ENCODE results near the gene TMEM258. TPM values are rescaled to one million over a fixed set of nuclear protein-coding genes. Genes with fewer than 3 reads are reported as not detected.

TMEM258 gene
- total and polyA plus RNA-seq, 2 of the 4 experiments (the other 2 are of a cell fraction), result 107 to 280 TPM

- intact Hi-C loops (cut with micrococcal nuclease), result no loop called here
- Histone ChIP-seq H2BK5ac (ENCODE audit: low read depth, low read length, poor library complexity, severe bottlenecking) (no peak overlapping the region), H3K18ac (ENCODE audit: low read depth, low read length) (no peak overlapping the region), H2BK20ac (ENCODE audit: low read depth, low read length) (no peak overlapping the region), H3K4me2 (ENCODE audit: low read depth, low read length) (no peak overlapping the region), H4K91ac (ENCODE audit: insufficient read depth, low read depth, low read length) (no peak overlapping the region), H2BK15ac (ENCODE audit: low read depth, low read length) (no peak overlapping the region), H2BK120ac (ENCODE audit: low read depth, low read length) (no peak overlapping the region), H4K8ac (ENCODE audit: low read depth in 2 of 2, low read length in 2 of 2) (no peak overlapping the region), H3K27me3 (ENCODE audit: control insufficient read depth, insufficient read depth, low read length) (no peaks in the 10 kb centered on the region), H3K14ac (replicated peaks; ENCODE audit: low read depth, low read length) (no peak overlapping the region), H3K56ac (ENCODE audit: extremely low read depth, insufficient read depth, low read length) (no peak overlapping the region), H3K9ac (ENCODE audit: low read depth, low read length) (no peak overlapping the region), H4K20me1 (ENCODE audit: insufficient read depth, low read length) (peaks cover 21% of the 10 kb centered on the region; the same call in 1 of the 2 replicates), H3K27ac (ENCODE audit: insufficient read depth, low read length) (no peak overlapping the region), H3K9me3 (ENCODE audit: control insufficient read depth, insufficient read depth, low read length) (no peaks in the 10 kb centered on the region), H3K23ac (ENCODE audit: low read depth, low read length) (no peak overlapping the region), H3K79me1 (ENCODE audit: low read depth in 1 of 2, low read length in 2 of 2) (peaks cover 4 to 40% of the 10 kb centered on the region in 2 experiments; a peak in 3 of 4 replicates), H2AK9ac (replicated peaks; ENCODE audit: low read depth, low read length, poor library complexity) (no peak overlapping the region), H3K9me1 (ENCODE audit: insufficient read depth, low read length) (peaks cover 16% of the 10 kb centered on the region), H3K4me3 (ENCODE audit: insufficient read depth, low read depth, low read length) (no peak overlapping the region), H2AFZ (replicated peaks; ENCODE audit: low read length, poor library complexity) (no peak overlapping the region), H3K36me3 (ENCODE audit: control insufficient read depth, insufficient read depth, low read length) (peaks cover 41% of the 10 kb centered on the region), H3K4ac (ENCODE audit: low read depth, low read length) (no peak overlapping the region), H3K4me1 (ENCODE audit: control insufficient read depth, insufficient read depth, low read length) (peaks cover 6% of the 10 kb centered on the region; the same call in 1 of the 2 replicates), H4K5ac (ENCODE audit: low read depth, low read length) (no peak overlapping the region), H2AK5ac (ENCODE audit: low read depth, low read length) (no peak overlapping the region)
- ChIA-PET CTCF (no interaction called here), POLR2A (ENCODE audit: unreplicated experiment) (no interaction called here)
- in situ Hi-C loops (cut with MboI; ENCODE audit: low sequenced_read_pairs), result no loop called here
- no peak for DNase-seq
- no peak for ATAC-seq (ENCODE audit: low read depth)
- TF ChIP-seq MAZ (IDR thresholded peaks at IDR 0.05; ENCODE audit: borderline replicate concordance, low read depth, low read length) (no peak), RCOR1 (IDR thresholded peaks at IDR 0.05; ENCODE audit: insufficient replicate concordance, low read length) (no peak), MAFK (IDR thresholded peaks at IDR 0.05; ENCODE audit: low read depth, low read length) (no peak), CHD1 (IDR thresholded peaks at IDR 0.05; ENCODE audit: low read depth, low read length) (no peak), SMC3 (IDR thresholded peaks at IDR 0.05; ENCODE audit: low read depth, low read length) (no peak), RFX5 (IDR thresholded peaks at IDR 0.05; ENCODE audit: low read depth, low read length) (no peak), BHLHE40 (IDR thresholded peaks at IDR 0.05; ENCODE audit: low read depth, low read length) (no peak), RAD21 (IDR thresholded peaks at IDR 0.05; ENCODE audit: low read length) (no peak)
- no TSS peak for BruUV-seq (replicated peaks)
- 70% methylated on average over 2 of the region's 10 CpGs; no CpG with 5 or more reads in 1 of the 2 experiments for WGBS, 2 experiments (ENCODE audit: extremely low coverage in 2 of 2, insufficient read length in 1 of 2)
- dilution Hi-C loops (cut with HindIII; ENCODE audit: low sequenced_read_pairs, unreplicated experiment), result no loop called here
Measured at GRCh38 chr11:61838921-61839320, 46.5 kb upstream of the TMEM258 start.

Data from IMR-90 (cell line).